Medulla oblongata (tissue), 1 donor: ENCODE data around the gene GDPD1.
"Not testable (repeated sequence)": the region's sequence is repeated elsewhere in the genome, so short reads cannot be mapped to it uniquely, and the experiment has no call there.

Experiments used
- DNase-seq: peaks from one replicate; pipeline ENCODE4 v3.0.0-alpha.2; 2015; ENCODE audit errors: extremely low spot score

GDPD1 gene

GRCh38 chr17:59220328-59221158 lies at the start of gene GDPD1:
TSS of gene GDPD1 (plus strand) at chr17:59220511. CDS start at chr17:59220610, 99 bp downstream.
- DNase-seq = peak; percentile 97

GRCh38 chr17:59172436-59173004 lies 47.8 kb upstream of the GDPD1 start:
- DNase-seq = no peak

- no peak for DNase-seq
These were observed 45.6 kb upstream of the GDPD1 start for GRCh38 chr17:59174671-59175070.

- no peak for DNase-seq
These were observed 45.2 kb upstream of the GDPD1 start for GRCh38 chr17:59175076-59175475.

GRCh38 chr17:59178266-59178985 lies 41.9 kb upstream of the GDPD1 start:
- no peak for DNase-seq

- not testable (repeated sequence) for DNase-seq
These were observed 40.7 kb upstream of the GDPD1 start for GRCh38 chr17:59179601-59180000.

GRCh38 chr17:59180626-59181025 lies 39.7 kb upstream of the GDPD1 start:
- no peak for DNase-seq

GRCh38 chr17:59181481-59181880 lies 38.8 kb upstream of the GDPD1 start:
- DNase-seq = no peak

- DNase-seq = no peak
These were observed 34.3 kb upstream of the GDPD1 start for GRCh38 chr17:59185997-59186396.

GRCh38 chr17:59186850-59187249 lies 33.5 kb upstream of the GDPD1 start:
- no peak for DNase-seq

- DNase-seq = no peak
These were observed 29.5 kb upstream of the GDPD1 start for GRCh38 chr17:59190806-59191205.

GRCh38 chr17:59193336-59193862 lies 26.9 kb upstream of the GDPD1 start:
- DNase-seq = no peak

- no peak for DNase-seq
These were observed 20.9 kb upstream of the GDPD1 start for GRCh38 chr17:59199398-59199797.

- DNase-seq = no peak
These were observed 18.0 kb upstream of the GDPD1 start for GRCh38 chr17:59202320-59202719.

GRCh38 chr17:59219370-59219769 lies 941 bp upstream of the GDPD1 start:
- DNase-seq = no peak

- DNase-seq = no peak
These were observed 351 bp upstream of the GDPD1 start for GRCh38 chr17:59219992-59220327.

- DNase-seq = peak; percentile 38
These were observed 992 bp downstream of the GDPD1 start for GRCh38 chr17:59221159-59221847.

GRCh38 chr17:59223813-59224212 lies 3.5 kb downstream of the GDPD1 start:
- DNase-seq = no peak

GRCh38 chr17:59228588-59228987 lies 8.3 kb downstream of the GDPD1 start:
- not testable (repeated sequence) for DNase-seq

- no peak for DNase-seq
These were observed 10.5 kb downstream of the GDPD1 start for GRCh38 chr17:59230764-59231163.

- DNase-seq = peak; percentile 68
These were observed 14.3 kb downstream of the GDPD1 start for GRCh38 chr17:59234631-59235030.

GRCh38 chr17:59238906-59239305 lies 18.6 kb downstream of the GDPD1 start:
- DNase-seq = no peak
